Glutamatergic neuron (in vitro differentiated cells): Measurements from ENCODE around the gene NKX2-4. TPM values are rescaled to one million over a fixed set of nuclear protein-coding genes. Genes with fewer than 3 reads are reported as not detected.
"Not testable (repeated sequence)": the region's sequence is repeated elsewhere in the genome, so short reads cannot be mapped to it uniquely, and the experiment has no call there.

Source experiments
- DNase-seq: peaks from one replicate; pipeline ENCODE4 v3.0.0; 2022
- H3K27ac Mint-ChIP-seq: one replicate; pipeline ENCODE4 v1.8.0; 2020; ENCODE audit warnings: mild to moderate bottlenecking, mixed read lengths, inconsistent platforms; ENCODE audit not compliant: unreplicated experiment
- H3K27me3 Mint-ChIP-seq: one replicate; pipeline ENCODE4 v1.8.0; 2020; ENCODE audit warnings: mild to moderate bottlenecking, moderate library complexity, mixed read lengths, inconsistent platforms; ENCODE audit not compliant: unreplicated experiment
- H3K36me3 Mint-ChIP-seq: one replicate; pipeline ENCODE4 v1.8.0; 2020; ENCODE audit warnings: mild to moderate bottlenecking, mixed read lengths, inconsistent platforms; ENCODE audit not compliant: unreplicated experiment
- H3K4me1 Mint-ChIP-seq: one replicate; pipeline ENCODE4 v1.8.0; 2020; ENCODE audit warnings: mild to moderate bottlenecking, low read depth, mixed read lengths, inconsistent platforms; ENCODE audit not compliant: unreplicated experiment
- H3K4me3 Mint-ChIP-seq: one replicate; pipeline ENCODE4 v1.8.0; 2020; ENCODE audit warnings: mild to moderate bottlenecking, mixed read lengths, inconsistent platforms; ENCODE audit not compliant: unreplicated experiment
- H3K9me3 Mint-ChIP-seq: one replicate; pipeline ENCODE4 v1.8.0; 2020; ENCODE audit warnings: mild to moderate bottlenecking, moderate library complexity, mixed read lengths, inconsistent platforms; ENCODE audit not compliant: unreplicated experiment
- total RNA-seq: library from RNA; stranded (reverse); fragmentation: NEBNext Ultra II Directional; extraction: Animal tissue kit (Norgen Biotek cat#: 25700); gene quantifications from one replicate; pipeline ENCODE4 v1.2.1, GENCODE V29; 2021; ENCODE audit not compliant: unreplicated experiment
- TF ChIP-seq, protein P1 (sequence below): fragments of 200-600 bp; sonication (generic); IDR thresholded peaks from one replicate; pipeline ENCODE4 v1.5.0; 2021; ENCODE audit not compliant: partially characterized antibody, unreplicated experiment

NKX2-4 gene
- total RNA-seq, 1 donor from 2014 or later: not detected

DNA sequence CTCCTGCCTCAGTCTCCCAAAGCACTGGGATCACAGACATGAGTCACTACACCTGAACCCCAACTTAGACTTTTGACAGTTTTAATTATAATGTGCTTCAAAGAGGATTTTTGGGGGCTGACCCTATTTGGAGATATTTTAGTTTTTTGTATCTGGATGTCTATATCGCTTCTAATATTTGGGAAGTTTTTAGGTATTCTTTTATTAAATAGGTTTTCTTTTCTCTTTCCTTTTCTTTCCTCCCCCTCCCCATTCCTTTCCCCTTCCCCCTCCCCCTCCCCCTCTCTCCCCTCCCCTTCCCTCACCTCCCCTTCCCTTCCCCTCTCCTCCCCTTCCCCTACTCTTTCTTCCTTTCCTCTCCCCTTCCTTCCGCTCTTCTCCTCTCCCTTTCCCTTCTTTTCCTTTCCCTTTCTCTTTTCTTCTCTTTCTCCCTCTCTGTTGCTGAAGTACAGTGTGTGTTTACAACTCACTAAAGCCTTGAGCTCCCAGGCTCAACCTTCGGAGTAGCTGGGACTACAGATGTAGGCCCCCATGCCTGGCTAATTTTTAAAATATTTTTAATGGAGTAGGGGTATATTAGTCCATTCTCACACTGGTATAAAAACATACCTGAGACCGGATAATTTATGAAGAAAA is 24.4 kb upstream of the NKX2-4 start:
- H3K4me3 Mint-ChIP-seq: no peak overlapping the region
- peaks cover 11% of the 10 kb centered on the region for H3K27me3 Mint-ChIP-seq
- peaks cover 19% of the 10 kb centered on the region for H3K9me3 Mint-ChIP-seq
- H3K27ac Mint-ChIP-seq: no peak overlapping the region
- peaks cover 29% of the 10 kb centered on the region for H3K36me3 Mint-ChIP-seq
- H3K4me1 Mint-ChIP-seq: no peaks in the 10 kb centered on the region
- no peak for DNase-seq
- TF ChIP-seq, protein P1, sequence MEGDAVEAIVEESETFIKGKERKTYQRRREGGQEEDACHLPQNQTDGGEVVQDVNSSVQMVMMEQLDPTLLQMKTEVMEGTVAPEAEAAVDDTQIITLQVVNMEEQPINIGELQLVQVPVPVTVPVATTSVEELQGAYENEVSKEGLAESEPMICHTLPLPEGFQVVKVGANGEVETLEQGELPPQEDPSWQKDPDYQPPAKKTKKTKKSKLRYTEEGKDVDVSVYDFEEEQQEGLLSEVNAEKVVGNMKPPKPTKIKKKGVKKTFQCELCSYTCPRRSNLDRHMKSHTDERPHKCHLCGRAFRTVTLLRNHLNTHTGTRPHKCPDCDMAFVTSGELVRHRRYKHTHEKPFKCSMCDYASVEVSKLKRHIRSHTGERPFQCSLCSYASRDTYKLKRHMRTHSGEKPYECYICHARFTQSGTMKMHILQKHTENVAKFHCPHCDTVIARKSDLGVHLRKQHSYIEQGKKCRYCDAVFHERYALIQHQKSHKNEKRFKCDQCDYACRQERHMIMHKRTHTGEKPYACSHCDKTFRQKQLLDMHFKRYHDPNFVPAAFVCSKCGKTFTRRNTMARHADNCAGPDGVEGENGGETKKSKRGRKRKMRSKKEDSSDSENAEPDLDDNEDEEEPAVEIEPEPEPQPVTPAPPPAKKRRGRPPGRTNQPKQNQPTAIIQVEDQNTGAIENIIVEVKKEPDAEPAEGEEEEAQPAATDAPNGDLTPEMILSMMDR: no peak

DNA sequence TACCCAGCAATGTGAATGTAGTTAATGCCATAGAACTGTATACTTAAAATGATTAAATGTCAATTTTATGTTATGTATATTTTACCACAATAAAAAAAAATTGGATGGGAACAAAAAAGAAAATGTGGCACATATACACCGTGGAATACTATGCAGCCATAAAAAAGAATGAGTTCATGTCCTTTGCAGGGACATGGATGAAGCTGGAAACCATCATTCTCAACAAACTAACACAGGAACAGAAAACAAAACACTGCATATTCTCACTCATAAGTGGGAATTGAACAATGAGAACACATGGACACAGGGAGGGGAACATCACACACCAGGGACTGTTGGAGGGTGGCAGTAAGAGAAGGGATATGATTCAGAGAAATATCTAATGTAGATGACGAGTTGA is 21.8 kb upstream of the NKX2-4 start:
- H3K27me3 Mint-ChIP-seq, H3K9me3 Mint-ChIP-seq, H3K4me3 Mint-ChIP-seq, H3K27ac Mint-ChIP-seq, H3K36me3 Mint-ChIP-seq, DNase-seq, H3K4me1 Mint-ChIP-seq: not testable (repeated sequence)

DNA sequence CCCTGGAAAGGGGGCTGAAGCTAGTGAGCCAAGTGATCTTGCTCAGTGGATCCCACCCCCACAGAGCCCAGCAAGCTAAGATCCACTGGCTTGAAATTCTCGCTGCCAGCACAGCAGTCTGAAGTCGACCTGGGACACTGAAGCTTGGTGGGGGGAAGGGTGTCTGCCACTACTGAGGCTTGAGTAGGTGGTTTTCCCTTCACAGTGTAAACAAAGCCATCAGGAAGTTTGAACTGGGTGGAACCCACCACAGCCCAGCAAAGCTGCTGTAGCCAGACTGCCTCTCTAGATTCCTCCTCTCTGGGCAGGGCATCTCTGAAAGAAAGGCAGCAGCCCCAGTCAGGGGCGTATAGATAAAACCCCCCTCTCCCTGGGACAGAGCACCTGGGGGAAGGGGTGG is 16.7 kb upstream of the NKX2-4 start:
- H3K4me1 Mint-ChIP-seq, H3K27me3 Mint-ChIP-seq, H3K9me3 Mint-ChIP-seq: not testable (repeated sequence)

DNA sequence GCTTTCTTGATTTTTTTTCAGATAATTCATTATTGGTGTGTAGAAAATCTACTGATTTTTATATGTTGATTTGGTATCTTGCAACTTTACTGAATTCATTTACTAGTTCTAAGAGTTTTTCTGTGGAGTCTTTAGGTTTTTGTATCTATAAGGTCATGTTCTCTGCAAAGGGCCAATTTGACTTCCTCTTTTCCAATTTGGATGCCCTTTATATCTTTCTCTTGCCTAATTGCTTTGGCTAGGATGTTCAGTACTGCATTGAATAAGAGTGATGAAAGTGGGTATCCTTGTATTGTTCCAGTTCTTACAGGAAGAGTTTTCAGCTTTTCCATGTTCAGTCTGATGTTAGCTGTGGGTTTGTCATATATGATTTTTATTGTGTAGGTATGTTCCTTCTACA is 14.4 kb upstream of the NKX2-4 start:
- no peak for DNase-seq
- TF ChIP-seq, protein P1: no peak
- Mint-ChIP-seq H3K27ac (no peak overlapping the region), H3K4me3 (no peak overlapping the region), H3K9me3 (peaks cover 3% of the 10 kb centered on the region), H3K36me3 (peaks cover 9% of the 10 kb centered on the region), H3K27me3 (no peaks in the 10 kb centered on the region), H3K4me1 (no peaks in the 10 kb centered on the region)

More for the DNA sequence above, 16.7 kb upstream of the NKX2-4 start:
- not testable (repeated sequence) for H3K4me3 Mint-ChIP-seq, DNase-seq, H3K36me3 Mint-ChIP-seq, H3K27ac Mint-ChIP-seq

DNA sequence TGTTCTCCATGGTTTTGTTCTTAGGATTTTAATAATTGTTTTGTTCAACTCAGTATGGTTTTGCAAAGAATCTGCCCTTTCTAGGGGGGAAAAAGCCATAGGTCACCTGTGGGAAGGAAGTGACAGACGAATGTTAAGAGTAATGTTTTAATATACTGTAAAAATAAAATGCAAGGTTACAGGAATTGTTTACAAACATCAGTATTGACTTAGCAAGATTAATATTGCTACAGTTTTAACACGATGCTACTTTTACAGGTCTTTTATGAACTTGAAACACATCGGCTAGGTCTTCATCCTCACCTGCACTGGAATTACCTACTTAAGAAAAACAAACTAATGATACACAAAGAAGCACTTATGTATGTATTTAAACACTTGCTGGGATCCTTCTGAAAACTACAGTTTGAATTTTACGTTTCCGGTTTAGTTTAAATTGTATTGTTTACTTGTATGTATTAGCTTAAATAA is 1.7 kb upstream of the NKX2-4 start:
- Mint-ChIP-seq H3K36me3 (no peaks in the 10 kb centered on the region), H3K4me1 (no peaks in the 10 kb centered on the region), H3K27me3 (peaks cover 17% of the 10 kb centered on the region), H3K27ac (no peak overlapping the region), H3K4me3 (no peak overlapping the region), H3K9me3 (peaks cover 7% of the 10 kb centered on the region)
- no peak for DNase-seq
- TF ChIP-seq, protein P1: no peak

DNA sequence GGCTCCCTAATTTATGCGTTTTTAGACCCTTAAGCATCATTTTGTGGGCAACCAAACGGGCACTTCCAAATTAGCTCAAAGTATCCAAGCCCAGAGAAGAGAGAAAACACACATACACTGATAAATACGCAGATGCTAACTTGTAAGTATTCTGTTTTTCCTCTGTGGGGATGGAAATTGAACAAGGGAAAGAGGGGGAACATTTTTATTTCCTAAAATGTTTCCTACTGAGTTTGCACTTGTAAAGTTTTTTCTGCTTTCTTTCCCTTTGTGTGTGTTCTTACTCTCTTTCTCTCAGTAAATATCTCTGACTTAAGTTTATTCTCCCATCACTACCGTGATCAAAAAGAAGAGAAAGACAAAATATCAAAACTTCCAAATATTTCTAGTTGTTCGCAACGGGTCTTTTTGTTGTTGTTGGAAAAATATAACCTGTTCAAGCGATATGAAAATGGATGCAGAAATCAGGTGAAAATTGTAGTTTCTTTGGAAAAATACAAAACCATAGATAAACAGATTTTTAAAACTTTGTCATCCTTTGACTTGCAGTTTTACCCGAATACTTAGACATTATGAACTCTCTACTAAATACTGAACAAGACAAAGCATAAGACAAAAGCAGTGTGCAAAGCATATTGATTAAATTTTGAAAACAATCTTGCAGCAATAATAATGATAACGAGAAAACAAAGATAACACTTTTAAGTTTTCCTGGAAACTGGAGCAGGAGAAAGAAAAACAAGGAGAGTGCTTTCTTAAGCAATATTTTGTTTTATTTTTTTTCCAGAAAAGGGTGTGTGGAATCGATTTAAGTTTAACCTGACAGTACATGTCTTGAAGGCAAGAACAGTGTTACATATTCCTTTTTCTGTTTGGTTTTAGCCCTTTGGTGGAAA is 1.0 kb upstream of the NKX2-4 start:
- TF ChIP-seq, protein P1: no peak

More for the DNA sequence above, 1.0 kb upstream of the NKX2-4 start:
- Mint-ChIP-seq H3K27ac (no peak overlapping the region), H3K27me3 (peaks cover 21% of the 10 kb centered on the region), H3K4me1 (no peaks in the 10 kb centered on the region), H3K36me3 (no peaks in the 10 kb centered on the region), H3K9me3 (peaks cover 7% of the 10 kb centered on the region), H3K4me3 (no peak overlapping the region)
- no peak for DNase-seq
